ENCODE data around the gene BOD1L1. TPM values are rescaled to one million over a fixed set of nuclear protein-coding genes. Genes with fewer than 3 reads are reported as not detected.
A peak's percentile ranks its signal among the peaks of the same experiment; 100 is the strongest.

BOD1L1 gene
- total and polyA plus RNA-seq, 2 experiments from 2014 or later, result 18.2 to 43.2 TPM

DNA sequence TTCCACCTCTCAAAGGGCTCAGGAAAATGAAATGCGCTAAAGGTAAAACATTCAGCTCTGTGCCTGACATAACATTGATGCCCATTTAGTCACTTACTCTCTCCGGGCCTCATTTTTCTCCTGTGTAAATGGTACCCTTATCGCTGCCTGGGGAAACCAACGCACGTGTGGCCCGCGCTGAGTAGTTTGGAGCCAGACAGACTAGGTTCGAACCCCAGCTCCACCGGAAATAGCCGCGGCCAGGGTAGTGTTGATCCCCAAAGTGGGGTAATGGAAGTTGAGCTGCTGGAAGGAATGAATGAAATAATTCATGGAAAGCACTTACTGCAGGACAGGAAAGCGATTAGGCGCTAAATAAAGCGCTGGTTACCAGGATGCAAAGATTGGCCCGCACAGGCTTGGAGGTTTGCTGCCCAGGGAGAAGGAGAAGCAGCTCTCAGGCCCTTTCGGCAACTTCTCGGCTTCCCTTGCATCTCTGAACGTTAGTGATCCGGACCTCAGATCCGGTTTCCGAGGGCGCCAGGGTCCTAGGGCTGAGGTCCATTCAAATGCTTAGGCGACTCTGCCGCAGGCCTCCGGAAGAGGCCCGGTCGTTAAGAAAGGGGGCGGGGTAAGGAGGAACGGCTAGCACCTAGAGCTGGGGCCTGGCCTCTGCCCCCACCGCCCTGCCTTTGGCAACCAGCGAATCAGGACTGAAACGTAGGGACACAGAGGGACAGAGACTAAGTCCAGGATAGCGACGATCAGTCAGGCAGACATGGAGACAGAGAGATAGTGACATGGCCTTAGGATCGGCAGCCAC is 96.5 kb downstream of the BOD1L1 start:
- ATAC-seq, result peak; percentile 64
- H4K20me1 ChIP-seq (replicated peaks; ENCODE audit: insufficient read depth), result 0 out of 2 replicates have a peak, but pooled peaks cover 7% of the 10 kb centered on the region
- H3K4me3 ChIP-seq, result peak overlapping the region; percentile 53
- H3K4me2 ChIP-seq, result peak overlapping the region; percentile 78
- Mint-ChIP-seq H3K36me3 (ENCODE audit: low read depth) (no peaks in the 10 kb centered on the region), H3K4me3 (peak overlapping the region; percentile 67), H3K27me3 (ENCODE audit: insufficient read depth, low read depth, poor library complexity) (peaks cover 90% of the 10 kb centered on the region), H3K4me1 (peaks cover 66% of the 10 kb centered on the region), H3K9me3 (no peaks in the 10 kb centered on the region), H3K27ac (peak overlapping the region; percentile 87)
- peak; percentile 92 for DNase-seq (ENCODE audit: low spot score)
- H3K4me1 ChIP-seq (ENCODE audit: insufficient read depth), result peaks cover 90% of the 10 kb centered on the region
- H2AFZ ChIP-seq, result peak overlapping the region; percentile 23
- H3K27me3 ChIP-seq (ENCODE audit: insufficient read depth), result peaks cover 100% of the 10 kb centered on the region
- H3K27ac ChIP-seq (ENCODE audit: low read depth), result no peak overlapping the region
- H3F3A ChIP-seq (replicated peaks; ENCODE audit: low read depth), result peaks cover 53% of the 10 kb centered on the region
- TF ChIP-seq CREB1 (CRISPR knock-in tag; IDR thresholded peaks at IDR 0.05; ENCODE audit: low read depth) (no peak), JUNB (IDR thresholded peaks at IDR 0.05; ENCODE audit: unreplicated experiment) (no peak), EZH2phosphoT487 (IDR thresholded peaks at IDR 0.05; ENCODE audit: unreplicated experiment) (peak; percentile 29), ZNF114 (CRISPR knock-in tag; IDR thresholded peaks at IDR 0.05) (no peak), STAT1 (IDR thresholded peaks at IDR 0.05; ENCODE audit: unreplicated experiment) (no peak), ZNF462 (CRISPR knock-in tag; IDR thresholded peaks at IDR 0.05) (no peak), CTCF (conservative IDR thresholded peaks at IDR 0.05; ENCODE audit: low read depth in 2 of 2) (no peak), POLR2AphosphoS5 (IDR thresholded peaks at IDR 0.05; ENCODE audit: low read depth) (no peak), ETS1 (IDR thresholded peaks at IDR 0.05) (peak; percentile 42; the same call in 1 of the 2 replicates), NANOG (IDR thresholded peaks at IDR 0.05; ENCODE audit: borderline replicate concordance) (0 out of 2 replicates have a peak, but pooled peaks have one; percentile 13), EZH2 (IDR thresholded peaks at IDR 0.05; ENCODE audit: low read depth, unreplicated experiment) (peak; percentile 53), ZNF331 (CRISPR knock-in tag; IDR thresholded peaks at IDR 0.05; ENCODE audit: low read depth) (no peak)
- TF ChIP-seq, protein P1, sequence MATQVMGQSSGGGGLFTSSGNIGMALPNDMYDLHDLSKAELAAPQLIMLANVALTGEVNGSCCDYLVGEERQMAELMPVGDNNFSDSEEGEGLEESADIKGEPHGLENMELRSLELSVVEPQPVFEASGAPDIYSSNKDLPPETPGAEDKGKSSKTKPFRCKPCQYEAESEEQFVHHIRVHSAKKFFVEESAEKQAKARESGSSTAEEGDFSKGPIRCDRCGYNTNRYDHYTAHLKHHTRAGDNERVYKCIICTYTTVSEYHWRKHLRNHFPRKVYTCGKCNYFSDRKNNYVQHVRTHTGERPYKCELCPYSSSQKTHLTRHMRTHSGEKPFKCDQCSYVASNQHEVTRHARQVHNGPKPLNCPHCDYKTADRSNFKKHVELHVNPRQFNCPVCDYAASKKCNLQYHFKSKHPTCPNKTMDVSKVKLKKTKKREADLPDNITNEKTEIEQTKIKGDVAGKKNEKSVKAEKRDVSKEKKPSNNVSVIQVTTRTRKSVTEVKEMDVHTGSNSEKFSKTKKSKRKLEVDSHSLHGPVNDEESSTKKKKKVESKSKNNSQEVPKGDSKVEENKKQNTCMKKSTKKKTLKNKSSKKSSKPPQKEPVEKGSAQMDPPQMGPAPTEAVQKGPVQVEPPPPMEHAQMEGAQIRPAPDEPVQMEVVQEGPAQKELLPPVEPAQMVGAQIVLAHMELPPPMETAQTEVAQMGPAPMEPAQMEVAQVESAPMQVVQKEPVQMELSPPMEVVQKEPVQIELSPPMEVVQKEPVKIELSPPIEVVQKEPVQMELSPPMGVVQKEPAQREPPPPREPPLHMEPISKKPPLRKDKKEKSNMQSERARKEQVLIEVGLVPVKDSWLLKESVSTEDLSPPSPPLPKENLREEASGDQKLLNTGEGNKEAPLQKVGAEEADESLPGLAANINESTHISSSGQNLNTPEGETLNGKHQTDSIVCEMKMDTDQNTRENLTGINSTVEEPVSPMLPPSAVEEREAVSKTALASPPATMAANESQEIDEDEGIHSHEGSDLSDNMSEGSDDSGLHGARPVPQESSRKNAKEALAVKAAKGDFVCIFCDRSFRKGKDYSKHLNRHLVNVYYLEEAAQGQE (IDR thresholded peaks at IDR 0.05; ENCODE audit: unreplicated experiment), result no peak
- no peaks in the 10 kb centered on the region for H3K9me2 ChIP-seq (ENCODE audit: insufficient read depth)
- no peaks in the 10 kb centered on the region for H3K36me3 ChIP-seq (ENCODE audit: insufficient read depth)
- H3K79me2 ChIP-seq (replicated peaks; ENCODE audit: insufficient read depth), result no peaks in the 10 kb centered on the region
